Skin of body (tissue), 2 donors: ENCODE measurements around the gene MARK4. TPM values are rescaled to one million over a fixed set of nuclear protein-coding genes. Genes with fewer than 3 reads are reported as not detected.
"Not testable (repeated sequence)": the region's sequence is repeated elsewhere in the genome, so short reads cannot be mapped to it uniquely, and the experiment has no call there.

Experiments
- DNase-seq: peaks from one replicate; lab custom pipeline; 2025; lab: John Stamatoyannopoulos, UW
- total RNA-seq: library from RNA; depleted of rRNA; stranded (reverse); fragments of >200 nt; gene quantifications from one replicate; pipeline ENCODE4 v1.2.3, GENCODE V29; 2014

The MARK4 gene
- 23.6 TPM for total RNA-seq

DNA sequence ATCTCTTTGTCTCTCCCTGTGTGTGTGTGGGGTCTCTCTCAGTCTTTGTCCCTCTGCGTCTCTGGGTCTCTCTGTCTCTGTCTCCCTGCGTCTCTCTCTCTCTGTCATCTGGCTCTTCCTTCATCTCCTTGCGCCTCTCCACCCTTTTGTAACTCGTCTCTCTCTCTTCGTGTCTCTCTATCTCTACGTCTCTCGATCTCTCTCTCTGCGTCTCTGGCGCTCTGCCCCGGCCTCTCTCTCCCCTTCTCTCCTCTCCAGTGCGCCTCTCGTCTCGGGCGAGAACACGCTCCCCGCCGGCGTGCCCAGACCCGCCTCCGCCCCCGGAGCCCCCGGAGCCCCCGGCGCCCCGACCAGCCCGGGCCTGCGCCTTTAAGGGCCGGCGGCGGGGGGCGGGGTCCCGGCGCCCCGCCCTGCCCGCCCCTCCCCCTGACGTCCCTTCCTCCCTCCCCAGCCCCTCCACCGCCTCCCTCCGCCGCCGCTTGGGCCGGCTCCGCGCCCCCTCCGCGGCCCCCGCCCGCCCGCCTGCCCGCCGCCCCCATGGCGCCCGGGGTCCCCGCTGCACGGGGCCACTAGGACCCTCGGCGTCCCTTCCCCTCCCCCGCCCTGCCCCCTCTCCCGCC is at the start of gene MARK4:
MARK4 (plus strand) TSS at position 440 of the 620 bp plus-strand sequence. CDS start 318 bp downstream, outside the sequence.
- DNase-seq: peak; percentile 52

DNA sequence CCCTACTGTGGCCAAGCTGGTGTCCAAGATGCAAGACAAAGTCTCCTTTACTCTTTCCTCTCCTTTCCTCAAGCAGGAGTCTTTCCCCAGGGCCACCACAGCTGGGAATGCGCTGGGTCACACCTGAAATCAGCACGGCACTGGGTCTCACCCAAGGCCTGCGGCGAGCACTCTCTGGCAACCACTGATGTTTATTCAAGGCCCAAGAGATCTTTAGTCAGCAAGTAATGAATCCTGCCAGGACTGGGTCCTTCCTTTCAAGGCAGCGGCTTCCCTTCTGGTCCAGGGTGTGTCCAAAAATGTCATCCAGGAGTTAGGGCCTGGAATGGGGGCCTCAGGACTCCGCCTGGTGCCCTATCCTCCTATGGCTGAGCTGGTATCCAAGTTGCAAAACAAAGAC is 48.4 kb upstream of the MARK4 start:
- no peak for DNase-seq

DNA sequence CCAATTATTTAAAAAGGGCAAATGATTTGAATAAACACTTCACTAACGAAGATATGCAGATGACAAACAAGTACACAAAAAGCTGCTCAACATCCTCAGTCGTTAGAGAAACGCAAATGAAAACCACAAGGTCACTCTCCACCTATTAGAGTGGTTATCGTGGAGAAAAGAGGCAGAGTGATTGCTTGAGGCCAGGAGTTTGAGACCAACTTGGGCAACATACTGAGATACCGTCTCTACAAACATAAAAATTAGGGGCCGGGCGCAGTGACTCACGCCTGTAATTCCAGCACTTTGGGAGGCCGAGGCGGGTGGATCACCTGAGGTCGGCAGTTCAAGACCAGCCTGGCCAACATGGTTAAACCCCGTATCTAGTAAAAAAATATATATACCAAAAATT is 45.3 kb upstream of the MARK4 start:
- DNase-seq: no peak

DNA sequence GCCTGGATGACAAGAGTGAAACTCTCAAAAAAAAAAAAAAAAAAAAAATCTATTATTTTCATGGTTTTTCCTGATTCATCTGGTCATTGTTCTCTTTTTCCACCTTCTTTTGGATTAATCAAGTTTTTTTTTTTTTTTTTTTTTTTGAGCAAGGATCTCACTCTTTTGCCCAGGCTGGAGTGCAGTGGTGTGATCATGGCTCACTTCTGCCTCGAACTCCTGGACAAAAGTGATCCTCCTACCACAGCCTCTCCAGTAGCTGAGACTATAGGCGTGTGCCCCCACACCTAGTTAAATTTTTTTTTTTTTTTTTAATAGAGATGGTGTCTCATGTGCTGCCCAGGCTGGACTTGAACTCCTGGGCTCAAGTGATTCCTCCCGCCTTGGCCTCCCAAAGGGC is 44.7 kb upstream of the MARK4 start:
- no peak for DNase-seq

DNA sequence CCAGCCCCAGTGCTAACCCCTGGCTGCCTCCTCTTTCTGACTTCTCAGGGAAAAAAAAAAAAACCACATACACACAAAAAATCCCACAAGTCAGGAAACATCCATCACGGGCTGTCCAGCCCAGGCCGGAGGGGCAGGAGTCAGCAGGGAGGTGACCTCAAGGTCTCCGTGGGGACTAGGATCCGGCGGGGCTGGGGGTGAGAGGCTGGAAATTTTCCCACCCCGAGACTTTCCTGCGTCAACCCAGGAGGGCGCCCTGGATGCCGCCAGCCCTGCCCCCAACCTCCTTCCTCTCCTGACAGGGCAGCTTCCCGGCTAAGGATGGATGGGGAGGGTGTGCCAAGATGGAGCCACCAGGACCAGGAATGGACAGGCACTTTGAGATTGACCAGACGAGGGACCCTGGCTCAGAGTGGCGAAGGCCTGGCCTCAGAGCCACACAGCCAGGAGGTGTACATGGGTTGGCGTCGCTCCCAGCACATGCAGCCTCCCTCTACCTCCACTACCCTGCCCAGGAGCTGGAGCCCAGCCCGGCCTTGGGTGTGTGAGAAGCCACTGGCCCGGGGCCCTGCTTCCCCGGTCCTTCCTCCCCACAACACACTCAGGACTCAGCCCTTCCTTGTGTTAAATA is 39.2 kb upstream of the MARK4 start:
- no peak for DNase-seq

DNA sequence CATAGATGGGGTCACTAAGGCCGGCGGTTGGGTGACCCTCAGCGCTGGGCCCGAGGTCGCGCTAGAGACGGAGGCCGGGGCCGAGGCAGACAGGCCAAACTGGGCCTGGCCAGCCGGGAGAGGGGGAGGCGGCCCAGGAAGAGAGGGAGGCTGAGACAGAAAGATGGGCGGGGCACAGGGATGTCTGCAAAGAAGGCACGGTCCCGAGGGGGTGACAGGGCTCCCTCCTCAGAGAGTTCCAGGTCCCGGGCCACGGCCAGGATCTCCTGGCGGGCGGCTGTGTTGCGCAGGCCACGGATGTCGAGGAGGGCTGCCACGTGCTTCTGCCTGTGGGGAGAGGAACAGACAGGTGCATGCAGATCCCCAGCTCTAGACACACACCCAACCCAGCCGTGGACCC is 38.0 kb upstream of the MARK4 start:
- no peak for DNase-seq

DNA sequence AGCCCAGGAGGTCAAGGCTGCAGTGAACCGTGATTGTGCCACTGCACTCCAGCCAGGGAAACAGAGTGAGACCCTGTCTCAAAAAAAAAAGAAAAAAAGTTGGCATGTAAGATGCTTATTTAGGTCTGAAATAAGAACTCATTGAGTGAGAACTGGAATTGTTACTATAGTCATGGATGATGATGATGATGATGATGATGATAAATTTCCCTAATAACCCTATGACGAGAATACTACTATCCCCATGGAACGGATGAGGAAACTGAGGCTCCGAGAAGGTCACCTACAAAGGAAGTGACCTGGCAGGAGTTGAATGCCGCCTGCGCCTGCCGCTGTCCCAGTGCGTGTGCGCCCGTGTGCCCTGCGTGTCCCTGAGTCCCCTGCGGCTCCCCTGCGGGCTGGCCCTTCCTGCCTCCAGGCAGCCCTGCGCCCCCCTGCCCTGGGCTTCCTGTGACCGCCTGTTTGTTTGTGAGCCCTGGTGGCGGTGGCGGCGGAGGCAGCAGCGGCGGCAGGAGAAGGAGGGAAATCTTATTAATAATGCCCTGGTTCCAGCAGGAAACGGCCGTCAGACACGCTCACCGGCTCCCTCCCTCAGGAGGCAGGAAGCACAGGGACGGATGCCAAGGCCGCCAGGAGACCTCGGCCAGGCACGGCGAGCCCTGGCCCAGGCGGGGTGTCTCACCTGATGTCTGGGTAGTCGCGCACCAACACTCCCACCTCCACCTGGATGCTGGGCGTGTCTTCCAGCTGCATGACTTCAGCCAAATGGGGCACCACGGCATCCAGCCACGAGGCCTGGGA is 35.5 kb upstream of the MARK4 start:
- DNase-seq: no peak

DNA sequence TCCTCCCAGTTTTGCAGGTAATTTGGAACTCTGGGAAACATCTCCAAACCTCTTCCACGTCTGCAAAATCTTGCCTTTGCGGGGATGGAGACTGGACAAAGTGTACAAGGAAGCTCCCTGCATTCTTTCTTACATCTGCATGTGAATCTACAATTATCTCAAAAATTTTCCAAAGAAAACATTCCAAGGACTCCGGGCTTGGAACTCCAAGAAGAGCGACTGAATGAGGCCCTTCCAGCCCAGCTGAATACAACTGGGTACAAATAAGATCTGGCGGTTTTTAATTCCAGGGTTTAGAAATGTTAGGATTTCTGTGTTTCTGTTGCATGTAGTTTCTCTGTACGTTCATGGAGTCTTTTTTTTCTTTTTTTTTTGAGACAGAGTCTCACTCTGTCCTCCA is 34.4 kb upstream of the MARK4 start:
- DNase-seq: no peak

DNA sequence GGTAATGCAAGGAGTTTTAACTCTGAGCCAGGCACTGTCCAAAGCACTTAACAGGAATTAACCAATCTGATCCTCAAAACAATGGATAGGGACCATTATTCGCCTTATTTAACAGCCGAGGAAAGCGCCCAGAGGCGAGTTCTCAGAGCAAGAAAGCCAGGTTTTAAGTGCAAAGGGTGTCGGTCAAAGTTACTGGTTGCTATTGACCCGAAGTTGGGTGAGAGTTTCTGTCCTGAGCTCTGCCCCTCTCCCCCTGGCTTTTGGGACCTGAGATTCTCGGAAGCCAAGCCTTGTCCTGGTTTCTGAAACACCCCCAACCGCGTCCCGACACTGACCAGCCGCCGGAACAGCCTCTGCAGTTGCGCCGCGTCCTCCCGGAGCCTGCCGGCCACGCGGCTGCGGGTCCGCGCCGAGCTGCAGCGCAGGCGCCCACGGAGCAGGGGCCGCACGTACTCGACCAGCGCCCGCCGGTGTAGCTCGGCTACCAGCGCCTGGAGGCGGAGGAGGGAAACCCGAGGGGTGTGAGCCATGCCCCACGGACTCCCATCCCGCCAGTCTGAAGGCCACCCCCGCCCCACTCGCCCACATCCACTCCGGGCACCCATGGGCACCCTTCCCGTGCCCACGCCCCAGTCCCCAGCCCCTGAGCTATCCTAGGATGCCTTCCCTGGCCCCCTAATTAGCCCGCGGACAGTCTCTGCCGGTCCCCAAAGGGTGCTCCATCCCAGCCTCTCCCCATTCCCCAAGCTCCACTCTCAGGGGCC is 33.7 kb upstream of the MARK4 start:
- no peak for DNase-seq

DNA sequence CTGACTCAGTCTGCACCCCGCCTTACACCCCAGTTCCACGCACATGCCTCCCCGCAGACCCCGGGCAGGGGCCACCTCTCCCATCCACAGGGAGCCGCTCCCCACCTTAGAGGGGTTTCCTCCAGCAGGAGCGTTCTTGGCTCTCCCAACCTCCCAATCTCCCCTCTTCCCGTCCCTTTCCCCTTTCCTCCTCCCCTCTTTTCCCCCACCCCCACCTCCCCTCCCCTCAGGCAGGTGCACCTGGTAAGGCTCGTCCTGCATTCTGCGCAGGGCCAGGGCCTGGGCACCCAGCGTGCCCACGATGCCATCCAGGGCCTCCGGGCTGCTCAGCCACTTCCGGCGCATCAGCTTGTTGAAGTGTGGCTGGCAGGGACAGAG is 33.1 kb upstream of the MARK4 start:
- DNase-seq: no peak

DNA sequence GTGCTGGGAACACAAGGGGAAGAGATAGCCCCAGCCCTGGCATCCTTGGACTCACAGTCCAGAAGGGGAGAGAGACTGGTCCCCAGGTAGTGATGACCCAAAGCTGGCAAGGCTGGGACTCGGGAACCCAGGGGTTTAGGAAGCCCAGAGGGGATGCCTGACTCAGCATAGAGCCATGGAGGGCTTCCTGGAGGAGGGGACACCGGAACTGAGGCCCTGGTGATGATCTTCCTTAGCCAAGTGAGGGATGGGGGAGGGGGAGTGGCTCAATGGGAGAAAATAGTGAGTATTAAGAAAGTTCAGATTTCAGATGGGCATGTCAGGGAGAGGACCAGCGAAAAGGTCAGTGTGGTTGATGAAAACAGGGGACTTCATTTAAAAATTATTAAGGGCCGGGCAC is 32.6 kb upstream of the MARK4 start:
- no peak for DNase-seq

DNA sequence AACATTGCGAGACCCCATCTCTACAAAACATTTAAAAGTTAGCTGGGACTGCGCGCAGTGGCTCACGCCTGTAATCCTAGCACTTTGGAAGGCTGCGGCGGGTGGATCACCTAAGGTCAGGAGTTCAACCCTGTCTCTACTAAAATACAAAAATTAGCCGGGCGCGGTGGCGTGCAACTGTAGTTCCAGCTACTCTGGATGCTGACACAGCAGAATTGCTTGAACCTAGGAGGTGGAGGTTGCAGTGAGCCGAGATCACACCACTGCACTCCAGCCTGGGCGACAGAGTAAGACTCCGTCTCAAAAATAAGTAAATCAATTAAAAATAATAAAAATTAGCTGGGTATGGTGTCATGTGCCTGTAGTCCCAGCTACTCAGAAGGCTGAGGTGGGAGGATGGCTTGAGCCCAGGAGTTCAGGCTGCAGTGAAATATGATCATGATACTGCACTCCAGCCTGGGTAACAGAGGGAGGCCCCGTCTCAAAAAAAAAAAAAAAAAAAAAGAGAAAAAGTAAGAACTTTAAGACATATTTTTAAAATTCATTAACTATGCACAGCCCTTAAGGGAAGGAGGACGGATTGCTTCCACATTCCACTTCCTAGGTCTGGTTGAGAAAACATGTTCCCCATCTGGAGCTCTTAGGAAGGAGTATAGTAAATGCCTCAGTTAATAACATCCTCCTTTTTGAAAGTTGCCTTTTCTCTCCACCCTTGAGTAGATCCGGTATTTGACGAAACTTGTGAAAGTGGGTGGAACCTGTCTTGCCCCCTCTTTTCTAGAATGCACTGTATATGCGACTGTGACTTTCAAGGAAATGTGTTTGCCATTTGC is 31.9 kb upstream of the MARK4 start:
- DNase-seq: no peak

DNA sequence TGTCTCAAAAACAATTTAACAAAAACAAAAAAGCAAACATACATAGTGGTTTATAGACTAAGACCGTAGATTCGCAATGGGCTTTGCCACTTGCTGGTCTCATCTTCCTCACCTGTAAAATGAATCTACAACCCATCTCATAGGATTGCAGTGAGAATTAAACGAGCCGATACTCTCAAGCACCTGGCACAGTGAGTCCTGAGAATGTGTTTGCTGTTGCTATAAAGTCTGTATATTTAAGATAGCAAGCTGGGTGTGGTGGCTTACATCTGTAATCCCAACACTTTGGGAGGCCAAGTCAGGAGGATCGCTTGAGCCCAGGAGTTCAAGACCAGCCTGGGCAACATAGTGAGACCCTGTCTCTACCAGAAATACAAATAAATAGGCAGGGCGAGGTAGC is 28.3 kb upstream of the MARK4 start:
- DNase-seq: no peak

DNA sequence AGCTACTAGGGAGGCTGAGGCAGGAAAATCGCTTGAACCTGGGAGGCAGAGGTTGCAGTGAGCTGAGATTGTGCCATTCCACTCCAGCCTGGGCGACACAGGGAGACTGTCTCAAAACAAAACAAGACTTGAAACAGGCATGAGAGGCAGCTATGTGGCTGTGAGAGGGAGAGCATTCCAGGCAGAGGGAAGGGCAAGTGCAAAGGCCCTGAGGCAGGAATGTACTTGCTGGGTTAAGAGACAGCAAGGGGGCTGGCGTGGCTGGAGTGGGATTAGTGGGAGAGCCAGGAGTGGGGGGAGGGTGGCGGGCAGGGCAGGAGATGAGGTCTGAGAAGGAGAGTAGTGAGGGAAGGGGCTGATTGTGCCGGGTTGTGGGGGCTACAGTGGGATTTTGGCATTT is 27.2 kb upstream of the MARK4 start:
- DNase-seq: no peak

DNA sequence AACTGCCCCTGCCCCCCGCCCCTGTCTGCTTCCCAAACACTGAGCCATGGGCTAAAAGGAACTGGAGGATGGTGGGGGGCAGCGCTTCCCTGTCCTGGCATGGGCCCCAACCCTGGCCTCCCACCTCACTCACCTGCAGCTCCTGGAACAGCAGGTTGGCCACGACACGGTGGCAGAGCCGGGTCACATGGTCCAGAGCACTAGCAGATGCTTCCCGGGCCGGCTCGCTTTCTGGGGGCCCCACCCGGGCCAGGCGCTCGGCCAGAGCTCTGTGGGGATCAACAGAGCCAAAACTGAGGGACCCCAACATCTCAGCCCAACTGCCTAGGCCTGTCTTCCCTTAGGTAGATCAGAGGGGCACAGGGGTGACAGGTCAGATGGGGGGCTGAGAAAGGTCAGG is 26.4 kb upstream of the MARK4 start:
- DNase-seq: no peak

DNA sequence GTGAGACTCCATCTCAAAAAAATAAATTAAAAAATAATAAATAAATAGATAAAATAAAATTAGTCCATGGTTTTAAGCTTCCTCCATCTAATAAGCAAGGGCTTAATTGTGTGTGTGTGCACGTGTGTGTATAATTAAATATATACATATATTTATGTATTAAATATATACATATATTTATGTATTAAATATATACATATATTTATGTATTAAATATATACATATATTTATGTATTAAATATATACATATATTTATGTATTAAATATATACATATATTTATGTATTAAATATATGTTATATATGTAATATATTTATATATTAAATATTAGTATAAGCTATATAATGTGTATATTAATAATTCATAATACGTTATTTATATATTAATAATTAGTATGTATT is 22.0 kb upstream of the MARK4 start:
- not testable (repeated sequence) for DNase-seq

DNA sequence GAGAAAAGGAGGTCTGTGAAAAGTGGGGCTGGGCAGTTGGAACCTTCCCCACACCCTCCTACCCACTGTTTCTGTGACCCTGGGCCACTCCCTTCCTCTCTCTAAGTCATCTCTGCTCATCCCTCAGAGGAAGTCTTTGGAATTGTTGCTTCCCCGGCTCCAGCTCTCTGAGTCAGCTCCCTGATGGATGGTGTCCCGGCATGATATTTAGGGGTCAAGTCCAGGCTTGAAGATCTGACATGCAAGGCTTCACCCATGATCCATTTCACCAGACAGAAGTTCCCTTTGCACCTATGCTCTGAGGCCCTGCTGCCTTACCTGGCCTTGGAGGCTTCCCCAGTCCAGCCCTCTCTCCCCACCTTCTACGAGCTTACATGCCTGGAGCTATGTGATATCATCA is 19.2 kb upstream of the MARK4 start:
- no peak for DNase-seq

DNA sequence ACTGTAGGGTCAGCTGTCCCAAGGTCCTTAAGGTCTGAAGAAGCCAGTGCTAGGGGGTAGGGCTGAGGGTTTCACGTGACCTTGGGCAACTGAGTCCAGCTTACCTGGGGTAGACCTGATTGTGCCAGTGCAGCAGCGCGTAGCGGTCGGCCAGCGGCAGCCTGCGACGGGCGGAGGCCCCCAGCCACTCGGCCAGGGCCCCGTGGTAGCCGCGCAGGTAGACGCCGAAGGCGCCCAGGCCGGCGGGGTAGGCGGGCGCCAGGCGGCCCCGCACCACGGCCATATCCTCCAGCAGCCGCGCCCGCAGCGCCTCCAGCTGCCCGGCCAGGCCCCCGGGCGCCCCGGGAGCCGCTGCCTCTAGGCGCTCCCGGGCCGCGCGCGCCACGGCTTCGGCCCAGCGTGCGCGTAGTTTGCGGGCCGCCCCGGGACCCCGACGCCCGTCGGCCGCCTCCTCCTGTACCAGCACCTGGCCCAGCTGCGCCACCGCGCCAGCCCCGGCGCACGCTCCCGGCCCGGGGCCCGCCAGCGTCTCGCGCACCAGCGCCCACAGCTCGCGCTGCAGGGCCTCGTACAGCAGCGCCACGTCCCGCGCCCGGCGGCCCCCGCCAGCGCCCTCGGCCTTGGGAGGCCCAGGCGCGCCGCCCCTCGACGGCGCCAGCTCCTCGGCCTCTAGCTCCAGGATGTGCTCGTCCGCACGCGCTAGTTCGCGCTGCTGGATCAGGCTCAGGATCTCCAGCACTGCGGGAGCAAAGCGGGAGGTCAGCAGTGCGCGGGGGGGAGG is 16.8 kb upstream of the MARK4 start:
- DNase-seq: no peak

DNA sequence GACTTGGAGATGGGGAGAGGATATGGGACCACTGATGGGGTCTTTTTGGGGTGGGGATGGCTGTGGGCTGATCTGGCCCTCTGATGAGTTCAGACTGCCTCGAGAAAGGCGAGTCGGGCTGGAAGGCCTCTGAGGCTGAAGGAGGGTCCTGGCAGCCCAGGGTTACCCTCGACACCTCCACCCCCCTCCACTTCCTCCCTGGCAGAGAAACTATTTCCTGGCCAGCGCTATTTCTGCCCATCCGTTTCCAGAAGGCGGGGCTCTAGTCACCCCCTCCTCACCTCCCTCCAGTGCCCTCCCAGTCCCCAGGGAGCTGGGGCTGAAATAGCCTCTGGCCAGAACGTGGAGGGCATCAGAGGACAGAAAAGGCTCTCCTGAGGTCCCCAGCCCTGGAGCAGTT is 15.6 kb upstream of the MARK4 start:
- DNase-seq: no peak

DNA sequence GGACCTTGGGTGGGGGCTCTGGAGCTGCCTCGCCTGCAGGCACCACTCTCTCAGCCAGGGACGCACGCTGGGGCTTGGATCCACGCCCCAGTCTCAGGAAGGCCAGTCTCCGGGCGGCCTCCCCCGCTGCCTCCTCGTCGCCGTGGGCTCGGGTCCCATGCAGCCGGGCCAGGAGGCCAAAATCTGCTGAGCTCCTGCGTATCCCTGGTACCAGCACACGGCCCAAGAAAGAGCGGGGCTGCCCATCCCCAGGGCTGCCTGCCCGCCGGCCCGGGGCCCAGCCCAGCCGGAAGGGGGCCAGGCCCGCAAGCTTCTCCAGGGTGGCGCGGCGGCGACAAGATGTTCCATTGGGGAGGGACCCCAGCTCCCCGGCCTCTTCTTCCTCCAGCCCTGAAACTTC is 12.5 kb upstream of the MARK4 start:
- DNase-seq: no peak
